ENCODE results near the gene STAT1. TPM values are rescaled to one million over a fixed set of nuclear protein-coding genes. Genes with fewer than 3 reads are reported as not detected.

Gene STAT1
- total RNA-seq, 1 experiment from 2014 or later, result 143 TPM

DNA sequence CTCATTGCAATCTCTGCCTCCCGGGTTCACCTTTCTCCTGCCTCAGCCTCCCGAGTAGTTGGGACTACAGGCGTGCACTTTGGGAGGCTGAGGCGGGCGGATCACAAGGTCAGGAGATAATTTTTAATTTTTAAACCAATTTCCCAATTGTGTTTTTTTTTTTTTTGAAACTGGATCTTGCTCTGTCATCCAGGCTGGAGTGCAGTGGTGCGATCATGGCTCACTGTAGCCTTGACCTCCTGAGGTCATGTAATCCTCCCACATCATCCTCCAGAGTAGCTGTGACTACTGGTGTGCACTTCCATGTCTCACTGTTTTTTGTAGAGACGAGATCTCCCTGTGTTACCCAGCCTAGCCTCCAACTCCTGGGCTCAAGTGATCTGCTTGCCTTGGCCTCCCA is 84.1 kb downstream of the STAT1 start:
- peaks cover 82% of the 10 kb centered on the region for H3K36me3 ChIP-seq
- no peak overlapping the region for H3K4me3 ChIP-seq
- H3K27me3 ChIP-seq, result no peaks in the 10 kb centered on the region
- no peaks in the 10 kb centered on the region for H3K9me3 ChIP-seq
- DNase-seq, result no peak

DNA sequence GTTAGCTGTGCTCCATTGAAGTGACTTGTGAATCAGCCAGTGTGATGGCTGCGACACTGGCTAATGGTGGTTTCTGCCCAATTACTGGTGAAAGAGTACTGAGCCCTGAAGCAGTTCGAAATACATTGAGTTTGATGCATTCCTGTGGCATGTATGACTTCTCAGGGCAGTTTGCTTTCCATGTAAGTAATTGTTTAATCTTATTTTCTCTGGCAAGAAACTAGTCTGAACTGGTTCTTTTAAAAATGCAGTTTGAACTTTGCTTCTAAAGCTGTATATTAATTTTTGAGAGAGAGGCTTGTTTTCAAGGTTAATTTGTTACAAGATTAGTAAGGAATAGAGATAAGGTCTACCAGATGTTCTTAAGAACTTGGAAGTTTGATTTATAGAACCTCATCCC is 86.7 kb downstream of the STAT1 start:
- no peak for DNase-seq
- peaks cover 86% of the 10 kb centered on the region for H3K36me3 ChIP-seq
- no peaks in the 10 kb centered on the region for H3K27me3 ChIP-seq
- no peak overlapping the region for H3K4me3 ChIP-seq
- H3K9me3 ChIP-seq, result no peaks in the 10 kb centered on the region

DNA sequence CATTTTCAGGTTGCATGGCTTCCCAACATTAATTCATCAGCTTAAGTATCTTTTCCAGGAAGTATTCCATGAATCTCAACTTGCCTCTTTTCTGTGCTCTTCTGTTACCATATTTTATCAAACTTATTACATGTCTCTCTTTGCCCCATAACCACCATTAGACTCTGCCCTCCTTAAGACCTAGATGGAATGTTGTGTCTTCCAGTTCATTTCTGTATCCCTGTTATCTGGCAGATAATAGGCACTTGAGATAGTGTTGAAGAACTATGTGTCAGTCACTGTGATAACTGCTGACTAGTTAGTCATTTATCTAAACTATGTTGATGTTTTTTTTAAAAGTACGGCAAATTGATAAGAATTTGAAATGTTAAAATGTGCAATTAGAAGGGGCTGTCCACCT is 91.6 kb downstream of the STAT1 start:
- no peak for DNase-seq
- H3K4me3 ChIP-seq, result no peak overlapping the region
- no peaks in the 10 kb centered on the region for H3K27me3 ChIP-seq
- no peaks in the 10 kb centered on the region for H3K9me3 ChIP-seq
- H3K36me3 ChIP-seq, result peaks cover 97% of the 10 kb centered on the region

DNA sequence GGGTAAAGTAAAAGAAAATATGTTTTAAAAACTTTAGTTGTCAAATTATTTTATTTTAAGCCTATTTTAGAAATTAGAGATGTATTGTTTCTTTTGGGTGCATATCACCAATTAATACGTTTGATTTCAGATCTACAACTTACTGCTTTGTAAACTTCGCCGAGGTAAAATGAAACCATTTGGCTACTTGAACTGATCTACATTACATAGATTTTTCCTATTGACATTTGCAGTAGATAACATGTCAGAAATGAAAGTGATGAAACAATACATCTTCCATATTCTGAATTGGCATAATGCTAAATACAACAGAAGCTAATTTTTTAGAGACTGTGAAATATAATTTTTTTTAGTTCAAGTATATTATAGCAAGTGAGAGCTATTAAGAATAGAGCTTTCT is 93.9 kb downstream of the STAT1 start:
- peaks cover 97% of the 10 kb centered on the region for H3K36me3 ChIP-seq
- H3K27me3 ChIP-seq, result no peaks in the 10 kb centered on the region

More for the DNA sequence above, 93.9 kb downstream of the STAT1 start:
- H3K9me3 ChIP-seq, result no peaks in the 10 kb centered on the region
- no peak for DNase-seq
- H3K4me3 ChIP-seq, result no peak overlapping the region

Other genes starting within 250 kb of the STAT1 start
- gene GLS, start 133.3 kb downstream of the STAT1 start, total RNA-seq (2014; rRNA removed; shearing (Covaris generic); ENCODE audit: low replicate concordance), result 118 and 149 TPM in 2 replicates
- gene STAT4, start 136.8 kb upstream of the STAT1 start, total RNA-seq (2014; rRNA removed; shearing (Covaris generic); ENCODE audit: low replicate concordance), result 1.1 and 2.5 TPM in 2 replicates
- gene MYO1B, start 231.2 kb upstream of the STAT1 start, total RNA-seq (2014; rRNA removed; shearing (Covaris generic); ENCODE audit: low replicate concordance), result 95.6 and 123 TPM in 2 replicates

Data from MG63 (cell line).